Activated CD8-positive, alpha-beta memory T cell treated with anti-CD3 and anti-CD28 coated beads, Interleukin-2, amount 10 ng/mL, durations not matched to agents 7 days and 5 days (primary cell): Measurements from ENCODE around the gene KIAA1671. TPM values are rescaled to one million over a fixed set of nuclear protein-coding genes. Genes with fewer than 3 reads are reported as not detected.

ENCODE experiments used
- ATAC-seq: fragments of 150-1000 bp; cut with Tn5 transposase; one replicate; pipeline ENCODE4 v1.10.0; 2021; ENCODE audit warnings: moderate library complexity
- CTCF ChIA-PET: fragments of 350-600 bp; sonication (Branson Sonifier 250); formaldehyde crosslinking; loops from one replicate; lab custom pipeline; 2021; ENCODE audit warnings: antibody characterized with exemption; lab: Charles Lee
- DNase-seq: peaks from one replicate; pipeline ENCODE4 v3.0.0-alpha.2; 2020
- H3K27ac Mint-ChIP-seq: one replicate; pipeline ENCODE4 v1.8.0; 2021; ENCODE audit warnings: mild to moderate bottlenecking, mixed read lengths
- H3K27me3 Mint-ChIP-seq: one replicate; pipeline ENCODE4 v1.8.0; 2021; ENCODE audit warnings: mixed read lengths
- H3K36me3 Mint-ChIP-seq: one replicate; pipeline ENCODE4 v1.8.0; 2021; ENCODE audit warnings: mild to moderate bottlenecking, mixed read lengths
- H3K4me1 Mint-ChIP-seq: one replicate; pipeline ENCODE4 v1.8.0; 2021; ENCODE audit warnings: mixed read lengths
- H3K4me3 Mint-ChIP-seq: one replicate; pipeline ENCODE4 v1.8.0; 2021; ENCODE audit warnings: mild to moderate bottlenecking, moderate library complexity, mixed read lengths
- H3K9me3 Mint-ChIP-seq: one replicate; pipeline ENCODE4 v1.8.0; 2022; ENCODE audit warnings: low read depth, mixed read lengths
- total RNA-seq, 2 experiments: library from RNA; stranded (reverse); gene quantifications; one replicate each; pipeline ENCODE4 v1.2.3, GENCODE V29; 2021

Gene KIAA1671
- total RNA-seq, 2 experiments from 2014 or later, result 11.4 to 20.1 TPM

DNA sequence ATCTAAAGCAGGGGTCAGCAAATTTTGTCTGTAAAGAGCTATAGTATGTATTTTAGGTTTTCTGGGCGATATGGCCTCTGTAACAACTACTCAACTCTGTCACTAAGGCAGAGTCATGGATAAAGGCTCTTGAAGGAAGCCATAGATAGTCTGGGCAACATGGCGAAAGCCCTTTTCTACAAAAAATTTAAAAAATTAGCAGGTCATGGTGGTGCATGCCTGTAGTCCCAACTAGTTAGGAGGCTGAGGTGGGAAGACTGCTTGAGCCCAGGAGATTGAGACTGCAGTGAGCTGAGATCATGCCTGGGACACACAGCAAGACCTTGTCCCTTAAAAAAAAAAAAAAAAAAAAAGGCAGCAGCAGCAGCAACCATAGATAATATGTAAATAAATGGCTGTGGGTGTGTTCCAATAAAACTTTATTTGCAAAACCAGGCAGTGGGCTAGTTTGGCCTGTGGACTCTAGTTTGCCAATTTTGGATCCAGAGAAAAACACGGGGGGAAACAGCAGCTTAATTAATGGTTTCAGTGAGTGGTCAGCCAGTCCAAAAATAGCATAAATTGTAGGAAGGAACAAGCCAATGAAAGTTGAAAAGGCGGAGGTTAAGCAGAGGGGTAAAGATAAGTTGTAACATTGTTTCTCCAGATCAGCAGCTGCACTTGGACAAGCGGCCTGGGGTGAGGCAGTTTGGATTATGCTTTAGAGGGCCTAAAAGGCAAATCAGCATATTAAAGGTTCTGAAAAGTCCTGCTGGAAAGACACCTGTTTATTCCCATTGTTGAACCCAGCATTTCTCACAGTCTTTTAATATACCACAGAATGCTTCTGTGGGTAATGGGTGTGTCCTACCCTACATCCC, 62.6 kb downstream of the KIAA1671 start:
- no peaks in the 10 kb centered on the region for H3K4me1 Mint-ChIP-seq
- H3K4me3 Mint-ChIP-seq, result no peak overlapping the region
- H3K27ac Mint-ChIP-seq, result no peak overlapping the region
- DNase-seq (no peak), ATAC-seq (no peak)
- H3K27me3 Mint-ChIP-seq, result peaks cover 41% of the 10 kb centered on the region
- H3K9me3 Mint-ChIP-seq, result no peaks in the 10 kb centered on the region
- no peaks in the 10 kb centered on the region for H3K36me3 Mint-ChIP-seq
- CTCF ChIA-PET, result interaction anchor here (0.7 kb wide), 1 partner anchor 20 kb away, joined by 3 read pairs; no protein-coding TSS in a partner anchor

DNA sequence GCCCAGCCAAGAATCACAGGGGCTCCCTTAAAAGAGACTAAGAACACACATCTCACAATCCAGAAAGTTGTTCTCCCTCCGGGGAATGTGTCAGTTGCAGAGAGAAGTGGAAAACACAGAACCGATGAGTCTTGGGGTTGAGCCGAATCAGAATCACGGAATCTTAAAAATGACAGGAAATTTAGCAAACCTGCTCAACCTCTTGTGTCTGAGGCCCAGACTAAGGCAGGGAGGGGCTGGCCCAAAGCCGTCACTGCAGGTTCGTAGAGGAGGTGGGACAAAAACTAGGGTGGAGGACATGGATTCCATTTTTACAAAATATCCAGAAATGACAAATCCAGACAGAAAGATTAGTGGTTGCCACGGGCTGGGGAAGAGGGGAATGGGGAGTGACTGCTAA, 63.8 kb downstream of the KIAA1671 start:
- Mint-ChIP-seq H3K36me3 (no peaks in the 10 kb centered on the region), H3K4me3 (no peak overlapping the region), H3K27me3 (peaks cover 48% of the 10 kb centered on the region), H3K27ac (no peak overlapping the region), H3K4me1 (no peaks in the 10 kb centered on the region), H3K9me3 (no peaks in the 10 kb centered on the region)
- DNase-seq (no peak), ATAC-seq (no peak)
- CTCF ChIA-PET, result no interaction called here

DNA sequence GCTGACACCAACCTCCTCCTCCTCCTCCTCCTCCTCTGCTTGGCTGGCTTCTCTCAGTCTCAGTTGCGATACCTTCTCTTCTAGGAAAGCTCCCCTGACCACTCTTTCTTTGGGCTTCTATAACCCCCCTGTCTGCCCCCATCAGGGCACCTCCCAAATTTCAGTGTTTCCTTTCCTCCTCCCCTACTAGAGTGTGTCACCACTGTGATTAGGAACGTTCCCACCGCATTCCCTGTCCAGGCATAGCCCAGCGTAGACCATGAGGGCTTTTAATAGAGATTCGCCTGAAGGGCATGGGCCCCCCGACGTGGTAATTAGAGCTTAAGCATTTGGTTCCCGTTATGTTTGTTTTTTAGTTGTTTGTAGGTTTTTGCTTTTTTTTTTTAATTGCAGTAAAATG, 65.5 kb downstream of the KIAA1671 start:
- peaks cover 52% of the 10 kb centered on the region for H3K27me3 Mint-ChIP-seq
- DNase-seq (no peak), ATAC-seq (no peak)
- H3K36me3 Mint-ChIP-seq, result no peaks in the 10 kb centered on the region
- CTCF ChIA-PET, result no interaction called here
- no peak overlapping the region for H3K27ac Mint-ChIP-seq
- no peaks in the 10 kb centered on the region for H3K4me1 Mint-ChIP-seq
- no peaks in the 10 kb centered on the region for H3K9me3 Mint-ChIP-seq
- no peak overlapping the region for H3K4me3 Mint-ChIP-seq

DNA sequence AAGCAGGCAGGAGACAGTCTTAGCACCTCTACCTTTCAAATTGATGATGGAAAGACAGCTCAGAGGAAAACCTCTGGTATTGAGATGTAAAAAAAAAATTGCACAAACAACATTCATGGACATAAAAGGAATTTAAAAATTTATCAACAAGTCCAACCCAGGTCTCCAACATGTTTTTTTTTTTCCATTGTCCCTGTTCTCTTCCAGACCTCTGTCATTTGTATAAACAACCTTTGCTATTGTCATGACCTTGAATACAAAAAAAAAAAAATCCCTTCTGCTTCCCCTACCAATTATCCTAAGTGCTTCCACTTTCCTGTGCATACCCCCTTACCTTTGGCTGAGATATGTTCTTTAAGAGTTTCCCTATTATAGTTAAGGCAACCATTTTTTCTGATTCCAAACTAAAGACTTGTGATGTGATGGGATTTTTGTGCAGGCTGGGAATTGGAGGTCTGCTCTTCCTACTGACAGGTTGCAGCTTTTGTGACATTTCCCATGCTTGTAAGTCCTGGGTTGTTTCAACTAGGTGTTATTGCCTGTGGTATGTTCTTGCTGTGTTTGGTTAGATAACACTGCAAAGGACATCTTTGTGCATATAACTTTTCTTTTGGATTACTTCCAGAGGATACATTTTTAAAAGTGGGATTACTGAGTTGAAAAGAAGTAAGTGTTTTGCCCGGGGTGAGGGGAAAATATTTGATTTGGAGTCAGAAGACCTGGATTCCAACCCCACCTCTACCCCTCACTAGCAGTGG, 67.1 kb downstream of the KIAA1671 start:
- ATAC-seq, result no peak

DNA sequence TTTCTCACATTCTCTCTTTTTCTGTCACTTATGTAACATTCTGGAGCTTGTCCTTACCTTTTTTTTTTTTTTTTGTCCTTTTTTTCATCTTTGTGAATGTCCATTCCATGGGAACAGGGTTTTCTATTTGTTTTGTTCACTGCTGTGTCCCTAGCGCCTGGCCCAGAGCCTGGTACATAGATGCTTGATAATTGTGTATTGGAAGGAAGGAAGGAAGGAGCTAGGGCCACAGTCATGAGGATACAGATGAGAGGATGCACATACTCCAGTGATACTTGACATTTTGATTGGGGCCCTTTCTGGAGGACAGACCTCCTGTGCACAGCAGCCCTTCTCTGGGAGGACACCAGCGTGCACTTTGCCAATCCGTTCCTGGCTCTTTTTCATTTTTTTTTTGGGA, 68.9 kb downstream of the KIAA1671 start:
- CTCF ChIA-PET, result interaction anchor here (0.9 kb wide), 1 partner anchor 83 kb away, joined by 3 read pairs; no protein-coding TSS in a partner anchor
- DNase-seq (no peak), ATAC-seq (no peak)
- H3K4me1 Mint-ChIP-seq, result peaks cover 16% of the 10 kb centered on the region
- H3K36me3 Mint-ChIP-seq, result no peaks in the 10 kb centered on the region
- H3K4me3 Mint-ChIP-seq, result no peak overlapping the region
- H3K27me3 Mint-ChIP-seq, result peaks cover 46% of the 10 kb centered on the region
- no peak overlapping the region for H3K27ac Mint-ChIP-seq
- no peaks in the 10 kb centered on the region for H3K9me3 Mint-ChIP-seq

More for the DNA sequence above, 67.1 kb downstream of the KIAA1671 start:
- peaks cover 45% of the 10 kb centered on the region for H3K27me3 Mint-ChIP-seq
- peaks cover under 1% of the 10 kb centered on the region for H3K4me1 Mint-ChIP-seq
- H3K4me3 Mint-ChIP-seq, result no peak overlapping the region
- no peaks in the 10 kb centered on the region for H3K9me3 Mint-ChIP-seq
- H3K36me3 Mint-ChIP-seq, result no peaks in the 10 kb centered on the region
- no peak overlapping the region for H3K27ac Mint-ChIP-seq
- CTCF ChIA-PET, result no interaction called here
- no peak for DNase-seq

DNA sequence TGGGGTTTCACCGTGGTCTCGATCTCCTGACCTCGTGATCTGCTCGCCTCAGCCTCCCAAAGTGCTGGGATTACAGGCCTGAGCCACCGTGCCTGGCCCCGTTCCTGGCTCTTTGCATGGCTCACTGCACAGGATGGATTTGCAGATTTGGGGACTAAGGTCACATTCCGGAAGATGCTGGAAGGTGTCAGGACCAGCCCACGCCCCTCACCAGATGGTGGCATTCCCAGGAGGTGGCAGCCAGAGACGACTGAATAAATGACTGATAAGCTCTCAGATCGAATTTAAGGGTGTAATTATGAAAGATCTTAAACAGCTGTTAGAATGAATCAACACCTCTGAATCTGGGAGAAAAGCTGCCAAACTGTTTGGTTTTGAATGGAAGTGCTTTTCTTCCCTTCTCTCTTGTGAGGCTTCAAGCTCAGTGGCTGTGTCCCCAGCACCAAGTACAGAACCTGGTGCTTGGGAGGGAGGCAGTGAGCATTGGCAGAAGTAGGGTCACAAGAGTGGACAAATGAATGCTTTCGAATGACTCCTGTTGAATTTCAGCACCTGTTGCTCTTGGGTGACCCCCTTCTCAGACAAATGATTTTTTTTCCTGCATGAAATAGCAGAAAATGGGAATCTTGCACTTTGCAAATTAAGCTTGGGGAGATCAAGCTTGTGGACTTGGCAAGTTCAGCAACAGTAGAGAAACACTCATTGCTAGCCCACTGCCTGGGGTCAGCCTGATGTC, 69.6 kb downstream of the KIAA1671 start:
- no peak for ATAC-seq
- no peaks in the 10 kb centered on the region for H3K36me3 Mint-ChIP-seq
- H3K27ac Mint-ChIP-seq, result no peak overlapping the region
- no peak overlapping the region for H3K4me3 Mint-ChIP-seq
- peaks cover 45% of the 10 kb centered on the region for H3K27me3 Mint-ChIP-seq
- H3K4me1 Mint-ChIP-seq, result peaks cover 24% of the 10 kb centered on the region
- CTCF ChIA-PET, result interaction anchor here (0.8 to 0.9 kb wide), 2 partner anchors 18 to 83 kb away, joined by 3 read pairs; no protein-coding TSS in a partner anchor
- H3K9me3 Mint-ChIP-seq, result no peaks in the 10 kb centered on the region
- no peak for DNase-seq

DNA sequence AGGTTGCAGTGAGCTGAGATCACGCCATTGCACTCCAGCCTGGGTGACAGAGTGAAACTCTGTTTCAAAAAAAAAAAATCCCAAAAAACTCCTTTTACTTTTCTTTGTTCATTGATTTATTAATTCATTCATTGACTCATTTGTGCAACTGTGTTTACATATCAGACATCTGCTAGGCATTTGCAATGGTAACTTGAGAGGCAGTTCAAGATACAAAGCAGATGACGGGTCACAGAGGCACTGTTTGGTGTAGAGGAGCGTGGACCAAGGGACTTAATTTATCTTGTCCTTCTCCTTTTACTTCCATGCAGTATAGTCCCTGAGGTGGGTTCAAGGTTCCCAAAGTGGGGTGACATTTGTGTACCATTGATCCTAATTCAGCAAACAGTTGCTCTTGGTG, 71.4 kb downstream of the KIAA1671 start:
- no peak for ATAC-seq
- Mint-ChIP-seq H3K27me3 (peaks cover 34% of the 10 kb centered on the region), H3K9me3 (no peaks in the 10 kb centered on the region), H3K4me1 (peaks cover 31% of the 10 kb centered on the region), H3K36me3 (no peaks in the 10 kb centered on the region), H3K4me3 (no peak overlapping the region), H3K27ac (no peak overlapping the region)
- DNase-seq, result no peak
- CTCF ChIA-PET, result interaction anchor here (1.8 kb wide), 1 partner anchor 85 kb away, joined by 4 read pairs; no protein-coding TSS in a partner anchor

DNA sequence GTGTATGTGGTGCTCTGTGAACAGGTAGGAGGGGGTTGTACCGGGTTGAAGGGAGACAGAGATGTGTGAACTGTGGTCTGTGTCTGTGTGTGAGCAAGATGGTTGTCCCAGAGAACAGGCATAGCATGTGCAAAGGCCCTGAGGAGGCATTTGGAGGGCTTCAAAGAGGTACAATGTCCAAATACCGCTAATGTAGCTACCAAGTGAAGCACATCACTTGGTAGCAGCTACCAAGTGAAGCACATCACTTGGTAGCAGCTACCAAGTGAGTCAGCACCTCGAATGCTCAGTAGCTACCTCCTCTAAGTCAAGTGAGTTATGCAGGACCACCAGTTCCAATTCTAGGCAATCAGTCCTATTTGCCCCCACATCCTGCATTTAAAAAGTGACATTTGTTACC, 72.4 kb downstream of the KIAA1671 start:
- ATAC-seq (no peak), DNase-seq (no peak)
- CTCF ChIA-PET, result interaction anchor here (0.7 to 1.8 kb wide), 5 partner anchors 24 to 1558 kb away, joined by 3 to 4 read pairs (median 4); partner anchors contain the start of gene LHFPL7
- Mint-ChIP-seq H3K9me3 (no peaks in the 10 kb centered on the region), H3K36me3 (no peaks in the 10 kb centered on the region), H3K4me1 (peaks cover 31% of the 10 kb centered on the region), H3K27me3 (peaks cover 24% of the 10 kb centered on the region), H3K27ac (peak overlapping the region; percentile 32), H3K4me3 (no peak overlapping the region)

DNA sequence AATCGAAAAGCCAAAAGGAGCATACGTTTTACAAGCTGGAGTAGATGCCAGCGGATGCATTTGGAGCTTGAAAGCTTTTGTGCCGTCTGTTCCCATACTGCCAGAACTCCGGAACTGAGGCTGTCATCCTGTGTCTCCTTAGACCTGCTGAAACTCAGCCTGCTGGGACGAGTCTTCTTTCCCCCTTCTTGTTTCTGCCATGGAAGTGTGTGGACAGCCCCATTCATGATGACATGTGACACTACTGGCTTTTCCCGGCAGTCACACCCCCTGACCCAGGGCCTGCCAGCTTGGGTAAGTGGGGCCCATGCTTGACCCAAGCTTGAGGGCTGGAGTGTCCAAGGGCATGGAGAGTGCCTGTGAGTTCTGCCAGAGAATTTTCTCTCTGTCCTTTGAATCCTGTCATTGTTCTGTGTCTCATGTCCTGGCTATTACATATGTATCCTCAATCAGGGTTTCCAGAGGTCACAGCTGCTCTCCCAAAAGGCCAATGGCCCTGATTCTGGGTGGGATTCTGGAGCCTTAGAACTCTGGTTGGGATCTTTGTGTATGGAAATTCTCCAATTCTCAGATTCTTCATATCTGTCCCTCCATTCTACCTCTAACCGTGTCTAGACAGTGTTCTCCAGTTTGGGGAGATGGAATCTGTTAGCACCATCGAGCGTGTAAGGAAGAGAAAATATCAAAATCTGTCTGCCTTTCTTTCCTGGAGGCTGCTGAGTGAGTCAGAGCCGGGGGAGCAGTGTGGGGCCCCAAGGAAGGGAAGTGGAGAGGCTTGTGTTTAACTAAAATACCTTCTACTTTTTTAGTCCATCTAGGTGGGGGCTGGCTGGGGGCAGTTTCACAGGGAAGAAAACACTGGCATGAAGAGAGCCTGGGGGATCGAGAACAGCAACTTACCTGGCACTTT, 73.2 kb downstream of the KIAA1671 start:
- CTCF ChIA-PET, result interaction anchor here (0.6 to 3.0 kb wide), 12 partner anchors 21 to 1557 kb away, joined by 3 to 15 read pairs (median 4); partner anchors contain the start of gene LHFPL7
- H3K4me3 Mint-ChIP-seq, result no peak overlapping the region

DNA sequence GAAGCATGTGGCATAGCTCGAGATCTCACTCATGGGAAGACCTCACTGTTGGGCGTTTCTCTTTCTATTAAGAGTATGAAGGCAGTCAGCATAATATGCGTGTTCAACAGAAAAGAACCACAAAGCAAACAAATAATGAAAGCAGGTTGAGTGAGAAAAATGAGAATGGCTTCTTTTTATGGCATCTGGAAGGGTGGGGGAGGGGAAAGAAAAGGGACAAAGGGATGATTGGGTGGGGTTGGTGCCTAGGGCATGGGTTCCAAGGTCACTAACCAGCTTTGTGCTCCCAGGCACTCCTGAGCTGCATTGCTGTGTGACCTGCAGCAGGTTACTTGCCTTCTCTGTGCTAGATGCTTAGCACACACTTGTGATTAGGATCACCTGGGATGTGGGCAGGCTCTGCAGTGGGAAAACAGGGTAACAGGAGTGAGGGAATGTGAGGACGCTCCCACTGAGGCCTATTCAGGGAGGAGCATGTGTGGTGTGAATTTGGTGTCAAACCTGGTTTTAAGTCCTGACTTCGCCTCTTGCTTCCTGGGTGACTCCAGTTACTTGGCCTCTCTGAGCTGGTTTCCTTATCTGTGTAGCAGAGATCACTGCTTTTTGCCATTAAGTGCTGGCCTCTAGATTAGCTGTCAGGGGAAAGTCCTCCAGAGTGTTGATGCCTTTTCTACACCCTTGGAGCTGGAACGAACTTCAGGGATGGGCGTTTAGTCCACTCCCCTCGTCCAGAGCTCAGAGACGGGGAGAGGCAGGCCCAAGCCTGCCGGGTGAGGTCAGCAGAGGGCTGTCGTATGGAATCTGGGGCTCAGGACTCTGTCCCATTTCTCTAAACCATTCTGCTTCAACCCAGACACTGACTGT, 74.8 kb downstream of the KIAA1671 start:
- ATAC-seq, result peak; percentile 20

More for the DNA sequence above, 73.2 kb downstream of the KIAA1671 start:
- Mint-ChIP-seq H3K36me3 (no peaks in the 10 kb centered on the region), H3K27me3 (peaks cover 19% of the 10 kb centered on the region), H3K9me3 (no peaks in the 10 kb centered on the region), H3K27ac (peak overlapping the region; percentile 56), H3K4me1 (peaks cover 31% of the 10 kb centered on the region)
- DNase-seq (no peak), ATAC-seq (peak; percentile 43)

More for the DNA sequence above, 74.8 kb downstream of the KIAA1671 start:
- H3K36me3 Mint-ChIP-seq, result no peaks in the 10 kb centered on the region
- no peaks in the 10 kb centered on the region for H3K9me3 Mint-ChIP-seq
- H3K27ac Mint-ChIP-seq, result peak overlapping the region; percentile 64
- peaks cover 13% of the 10 kb centered on the region for H3K27me3 Mint-ChIP-seq
- CTCF ChIA-PET, result interaction anchor here (0.7 to 3.0 kb wide), 13 partner anchors 15 to 224 kb away, joined by 3 to 15 read pairs (median 4); no protein-coding TSS in a partner anchor
- H3K4me3 Mint-ChIP-seq, result no peak overlapping the region
- no peak for DNase-seq
- peaks cover 31% of the 10 kb centered on the region for H3K4me1 Mint-ChIP-seq
